WTC11 (cell line): ENCODE results near the gene ARHGAP26. TPM values are rescaled to one million over a fixed set of nuclear protein-coding genes. Genes with fewer than 3 reads are reported as not detected.

Source experiments
- ATAC-seq: fragments of 200-7000 bp; cut with Tn5 transposase; 2 replicates; pipeline ENCODE4 v1.10.0; 2021; ENCODE audit warnings: mild to moderate bottlenecking, moderate library complexity
- CTCF ChIA-PET: fragments of 300-600 bp; sonication (Branson Sonifier 250); formaldehyde crosslinking; loops from one replicate; lab custom pipeline; 2021; ENCODE audit warnings: antibody characterized with exemption; lab: Charles Lee
- POLR2A ChIA-PET: fragments of 350-600 bp; sonication (Branson Sonifier 250); formaldehyde crosslinking; loops from one replicate; lab custom pipeline; 2021; ENCODE audit warnings: antibody characterized with exemption; lab: Charles Lee
- DNase-seq: peaks from one replicate; pipeline ENCODE4 v3.0.0; 2021; ENCODE audit warnings: low spot score
- H3K27ac Mint-ChIP-seq: 2 replicates; pipeline ENCODE4 v1.8.0; 2021; ENCODE audit warnings: mixed read lengths
- H3K27me3 Mint-ChIP-seq: 2 replicates; pipeline ENCODE4 v1.8.0; 2021; ENCODE audit warnings: low read depth, mild to moderate bottlenecking, moderate library complexity, mixed read lengths
- H3K36me3 Mint-ChIP-seq: 2 replicates; pipeline ENCODE4 v1.8.0; 2021; ENCODE audit warnings: mixed read lengths
- H3K4me1 Mint-ChIP-seq: 2 replicates; pipeline ENCODE4 v1.8.0; 2022; ENCODE audit warnings: mixed read lengths
- H3K4me3 Mint-ChIP-seq: 2 replicates; pipeline ENCODE4 v1.8.0; 2021; ENCODE audit warnings: mild to moderate bottlenecking, moderate library complexity, mixed read lengths
- H3K9me3 Mint-ChIP-seq: 2 replicates; pipeline ENCODE4 v1.8.0; 2021; ENCODE audit warnings: mixed read lengths
- AFF4 ChIP-seq: sonication (generic); formaldehyde crosslinking; IDR thresholded peaks from 2 replicates; pipeline ENCODE4 v1.8.1; 2023; ENCODE audit warnings: mild to moderate bottlenecking, missing genetic modification reagents, borderline replicate concordance
- FOXP4 ChIP-seq: sonication (generic); formaldehyde crosslinking; IDR thresholded peaks from 2 replicates; pipeline ENCODE4 v1.8.0; 2022; ENCODE audit warnings: mild to moderate bottlenecking, missing genetic modification reagents
- GABPB1 ChIP-seq: sonication (generic); formaldehyde crosslinking; IDR thresholded peaks from 2 replicates; pipeline ENCODE4 v1.8.1; 2023; ENCODE audit warnings: mild to moderate bottlenecking, missing genetic modification reagents
- NFE2L1 ChIP-seq: sonication (generic); formaldehyde crosslinking; IDR thresholded peaks from 2 replicates; pipeline ENCODE4 v1.8.1; 2023; ENCODE audit warnings: missing genetic modification reagents
- NFYB ChIP-seq: sonication (generic); formaldehyde crosslinking; conservative IDR thresholded peaks from 2 replicates; pipeline ENCODE4 v1.8.0; 2022; ENCODE audit warnings: low read depth, missing genetic modification reagents
- NR1H2 ChIP-seq: sonication (generic); formaldehyde crosslinking; IDR thresholded peaks from 2 replicates; pipeline ENCODE4 v1.9.0; 2021; ENCODE audit warnings: mild to moderate bottlenecking, moderate library complexity, missing genetic modification reagents
- ZNF281 ChIP-seq: sonication (generic); formaldehyde crosslinking; IDR thresholded peaks from 2 replicates; pipeline ENCODE4 v1.8.0; 2023; ENCODE audit warnings: mild to moderate bottlenecking, missing genetic modification reagents
- ZNF532 ChIP-seq: fragments of 250-450 bp; sonication (Bioruptor Pico); IDR thresholded peaks from 2 replicates; pipeline ENCODE4 v1.9.0; 2021; ENCODE audit warnings: mild to moderate bottlenecking, borderline replicate concordance
- ZSCAN18 ChIP-seq: fragments of 250-450 bp; sonication (Bioruptor Pico); IDR thresholded peaks from 2 replicates; pipeline ENCODE4 v2.1.2; 2022; ENCODE audit warnings: mild to moderate bottlenecking, moderate library complexity
- total RNA-seq: library from RNA; stranded (reverse); gene quantifications from 3 replicates; pipeline ENCODE4 v1.2.3, GENCODE V29; 2021

The ARHGAP26 gene
- total RNA-seq, 1 experiment from 2014 or later: 22.3 TPM

- ChIA-PET POLR2A (no interaction called here), CTCF (no interaction called here)
- Mint-ChIP-seq H3K27ac (no peak overlapping the region), H3K36me3 (peaks cover 6% of the 10 kb centered on the region; the same call in 1 of the 2 replicates), H3K27me3 (no peaks in the 10 kb centered on the region), H3K9me3 (peaks cover 6% of the 10 kb centered on the region; the same call in 1 of the 2 replicates), H3K4me3 (no peak overlapping the region), H3K4me1 (peaks cover 19% of the 10 kb centered on the region)
- ATAC-seq (no peak), DNase-seq (no peak)
- TF ChIP-seq GABPB1: no peak
- TF ChIP-seq NFYB: no peak
- TF ChIP-seq ZNF281 (CRISPR knock-in tag): no peak
- no peak for TF ChIP-seq AFF4 (CRISPR knock-in tag)
Observed at GRCh38 chr5:143205883-143206195, 435.7 kb downstream of the ARHGAP26 start.

GRCh38 chr5:143206196-143207053, 436.2 kb downstream of the ARHGAP26 start:
- no peaks in the 10 kb centered on the region for H3K27me3 Mint-ChIP-seq
- no peak overlapping the region for H3K27ac Mint-ChIP-seq
- no peak for ATAC-seq
- H3K4me3 Mint-ChIP-seq: no peak overlapping the region
- peaks cover 19% of the 10 kb centered on the region for H3K4me1 Mint-ChIP-seq
- peaks cover 6% of the 10 kb centered on the region; the same call in 1 of the 2 replicates for H3K9me3 Mint-ChIP-seq
- DNase-seq: no peak
- ChIA-PET CTCF (interaction anchor here (1.0 to 1.9 kb wide), 2 partner anchors 11 to 23 kb away, joined by 3 to 6 read pairs; no protein-coding TSS in a partner anchor), POLR2A (no interaction called here)
- H3K36me3 Mint-ChIP-seq: peaks cover 6% of the 10 kb centered on the region; the same call in 1 of the 2 replicates
- TF ChIP-seq NR1H2 (CRISPR knock-in tag): no peak
- TF ChIP-seq ZNF281 (CRISPR knock-in tag): no peak

GRCh38 chr5:143207058-143207457, 436.9 kb downstream of the ARHGAP26 start:
- H3K4me3 Mint-ChIP-seq: no peak overlapping the region
- POLR2A ChIA-PET: no interaction called here
- CTCF ChIA-PET: interaction anchor here (1.0 to 1.9 kb wide), 2 partner anchors 11 to 24 kb away, joined by 3 to 6 read pairs; no protein-coding TSS in a partner anchor
- peaks cover 6% of the 10 kb centered on the region; the same call in 1 of the 2 replicates for H3K36me3 Mint-ChIP-seq
- no peaks in the 10 kb centered on the region for H3K27me3 Mint-ChIP-seq
- no peak overlapping the region for H3K27ac Mint-ChIP-seq
- H3K9me3 Mint-ChIP-seq: peaks cover 6% of the 10 kb centered on the region; the same call in 1 of the 2 replicates
- H3K4me1 Mint-ChIP-seq: peaks cover 22% of the 10 kb centered on the region
- ATAC-seq (no peak), DNase-seq (no peak)
- TF ChIP-seq ZNF532 (CRISPR knock-in tag) (no peak), FOXP4 (CRISPR knock-in tag) (no peak), NFE2L1 (CRISPR knock-in tag) (no peak), ZSCAN18 (CRISPR knock-in tag) (no peak)
